Prostate gland (tissue), 2 donors: ENCODE measurements around the gene MYO5B.

ENCODE experiments used
- POLR2AphosphoS5 ChIP-seq: sonication (generic); formaldehyde crosslinking; IDR thresholded peaks from one replicate; pipeline ENCODE4 v1.6.1; 2017; ENCODE audit warnings: antibody characterized with exemption
- TF ChIP-seq, protein P1 (sequence below), 4 experiments: fragments of 200-600 bp in 2 of 4; fragments of 450-650 bp in 2 of 4; sonication (generic) in 2 of 4; IDR thresholded peaks; 1 replicate in 3 of 4; 2 replicates in 1 of 4; pipeline ENCODE4 v1.5.1; 2016 to 2019; ENCODE audit warnings: antibody characterized with exemption in 4 of 4, mild to moderate bottlenecking in 2 of 4, moderate library complexity in 2 of 4

DNA sequence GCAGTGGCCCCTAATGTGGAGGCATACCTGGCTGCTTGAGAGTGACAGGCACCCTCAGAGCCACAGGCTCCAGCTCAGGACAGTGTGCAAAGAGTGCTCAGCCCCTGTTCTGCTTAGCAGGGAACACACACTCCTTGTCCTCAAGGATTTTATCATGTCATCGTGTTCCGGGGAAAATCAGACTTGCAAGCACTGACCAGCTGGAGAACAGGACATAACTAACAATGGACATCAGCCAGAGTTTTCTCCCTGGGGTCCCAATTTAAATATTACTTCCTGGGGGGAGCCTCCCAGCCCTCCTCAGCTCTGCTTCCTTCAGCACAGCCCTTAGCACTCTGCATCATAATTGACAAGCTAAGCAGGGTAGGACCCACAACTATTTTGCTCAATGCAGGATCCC is 206.2 kb downstream of the MYO5B start:
- TF ChIP-seq POLR2AphosphoS5: no peak
- TF ChIP-seq, protein P1, sequence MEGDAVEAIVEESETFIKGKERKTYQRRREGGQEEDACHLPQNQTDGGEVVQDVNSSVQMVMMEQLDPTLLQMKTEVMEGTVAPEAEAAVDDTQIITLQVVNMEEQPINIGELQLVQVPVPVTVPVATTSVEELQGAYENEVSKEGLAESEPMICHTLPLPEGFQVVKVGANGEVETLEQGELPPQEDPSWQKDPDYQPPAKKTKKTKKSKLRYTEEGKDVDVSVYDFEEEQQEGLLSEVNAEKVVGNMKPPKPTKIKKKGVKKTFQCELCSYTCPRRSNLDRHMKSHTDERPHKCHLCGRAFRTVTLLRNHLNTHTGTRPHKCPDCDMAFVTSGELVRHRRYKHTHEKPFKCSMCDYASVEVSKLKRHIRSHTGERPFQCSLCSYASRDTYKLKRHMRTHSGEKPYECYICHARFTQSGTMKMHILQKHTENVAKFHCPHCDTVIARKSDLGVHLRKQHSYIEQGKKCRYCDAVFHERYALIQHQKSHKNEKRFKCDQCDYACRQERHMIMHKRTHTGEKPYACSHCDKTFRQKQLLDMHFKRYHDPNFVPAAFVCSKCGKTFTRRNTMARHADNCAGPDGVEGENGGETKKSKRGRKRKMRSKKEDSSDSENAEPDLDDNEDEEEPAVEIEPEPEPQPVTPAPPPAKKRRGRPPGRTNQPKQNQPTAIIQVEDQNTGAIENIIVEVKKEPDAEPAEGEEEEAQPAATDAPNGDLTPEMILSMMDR (IDR thresholded peaks at IDR 0.05): no peak
